Ovary (tissue), 9 donors: Measurements from ENCODE around the gene ARNT2. TPM values are rescaled to one million over a fixed set of nuclear protein-coding genes. Genes with fewer than 3 reads are reported as not detected.

Experiments
- DNase-seq, 5 donors: peaks; one replicate each; pipeline ENCODE4 v3.0.0-alpha.2; 2019 to 2020
- H3K27ac ChIP-seq, 2 donors: fragments of 200-600 bp; one replicate each; pipeline versions ENCODE4 v1.5.1 to v1.8.0; 2019 to 2022
- H3K27me3 ChIP-seq: fragments of 200-600 bp; one replicate; pipeline ENCODE4 v1.8.0; 2022
- H3K36me3 ChIP-seq: fragments of 200-600 bp; sonication (generic); one replicate; pipeline ENCODE4 v1.5.1; 2019
- H3K4me1 ChIP-seq: one replicate; pipeline ENCODE4 v1.8.1; 2013; ENCODE audit warnings: mild to moderate bottlenecking, moderate library complexity; ENCODE audit not compliant: insufficient read depth
- H3K4me3 ChIP-seq: fragments of 200-600 bp; sonication (generic); one replicate; pipeline ENCODE4 v1.5.1; 2017
- H3K9me3 ChIP-seq, 2 donors: fragments of 200-600 bp in 1 of 2; sonication (generic) in 1 of 2; one replicate each; pipeline versions ENCODE4 v1.5.1 to v1.8.1; 2013 to 2019; ENCODE audit warnings: mild to moderate bottlenecking in 1 of 2, moderate library complexity in 1 of 2
- EP300 ChIP-seq: sonication (generic); formaldehyde crosslinking; IDR thresholded peaks from one replicate; pipeline ENCODE4 v1.6.1; 2017; ENCODE audit warnings: antibody characterized with exemption
- POLR2A ChIP-seq: fragments of 450-650 bp; IDR thresholded peaks from one replicate; pipeline ENCODE4 v1.6.1; 2017; ENCODE audit warnings: antibody characterized with exemption, mild to moderate bottlenecking, moderate library complexity
- WGBS, 3 donors: extraction: QIAGEN DNeasy Blood & Tissue Kit in 1 of 3; methylation state at CpG; one replicate each; pipeline versions ENCODE4 v1.1.5 to v1.1.7; 2013 to 2017; 5-methylcytosine and 5-hydroxymethylcytosine counted together
- intact Hi-C, 4 donors: fragments of 100-400 bp; cut with DNase I; formaldehyde crosslinking; loops; one replicate each; pipeline versions ENCODE4 v1.11.0 to v1.15.1; 2022 to 2023
- polyA plus RNA-seq, 2 donors: library from polyadenylated mRNA; stranded (reverse); fragments of 200-250 nt in 1 of 2; fragments of 350-450 nt in 1 of 2; fragmentation: Illumina TruSeq in 1 of 2; extraction: RNeasy Lipid Tissue Mini Kit (QIAGEN cat#74804) in 1 of 2; gene quantifications; one replicate each; pipeline ENCODE4 v1.2.3, GENCODE V29; 2013 to 2014
- total RNA-seq, 7 donors: library from RNA; depleted of rRNA in 2 of 7; stranded (reverse); fragments of >200 nt in 2 of 7; fragmentation: NEBNext Ultra II Directional in 3 of 7; extraction: Animal tissue kit (Norgen Biotek cat#: 25700) in 3 of 7; gene quantifications; one replicate each; pipeline versions ENCODE4 v1.1.0 to v1.2.4, GENCODE V29; 2016 to 2023
- TF ChIP-seq, protein P1 (sequence below), 3 donors: fragments of 450-650 bp in 2 of 3; fragments of 200-600 bp in 1 of 3; IDR thresholded peaks; one replicate each; pipeline versions ENCODE4 v1.5.1 to v1.8.0; 2016 to 2022; ENCODE audit warnings: antibody characterized with exemption in 3 of 3, mild to moderate bottlenecking in 1 of 3
- donor health status: DM: no; HTN: no; CAD: no; lungs with moderate emphysema.
- donor health status: DM: no; HTN: no; CAD: no.
- donor health status: Bipolar disorder and iron deficiency.
- donor health status: DM: yes; HTN: yes; CAD: no.
- donor health status: DM: no; HTN: no; CAD: no.
- donor health status: DM: yes; HTN: yes; CAD: no.

ARNT2 gene
- total and polyA plus RNA-seq, 9 donors = 11.0 to 20.5 (median 16.2) TPM

DNA sequence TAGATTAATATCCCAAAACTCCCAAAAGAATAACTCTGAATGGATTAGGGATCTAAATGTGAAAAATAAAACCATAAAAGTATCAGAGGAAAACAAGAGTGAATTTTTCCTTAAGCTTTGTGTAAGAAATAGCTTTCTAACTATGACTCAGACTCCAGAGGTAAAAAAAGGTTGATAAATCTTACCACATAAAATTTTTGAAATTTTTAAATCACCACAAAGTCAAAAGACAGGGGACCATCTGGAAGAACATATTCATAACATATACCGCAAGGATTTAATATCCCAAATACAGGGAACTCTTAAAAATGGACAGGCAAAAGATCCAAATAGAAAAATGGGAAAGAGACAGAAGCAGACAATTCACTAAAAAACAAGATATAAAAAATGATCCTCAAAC is 145.0 kb downstream of the ARNT2 start:
- WGBS, 3 donors = 22 to 47% (median 44%) methylated on average over 1 of the region's 1 CpG
- Histone ChIP-seq H3K27me3 (no peaks in the 10 kb centered on the region), H3K27ac (no peak overlapping the region), H3K9me3 (no peaks in the 10 kb centered on the region), H3K36me3 (no peaks in the 10 kb centered on the region), H3K4me3 (no peak overlapping the region), H3K4me1 (peaks cover 11% of the 10 kb centered on the region)
- intact Hi-C loops = no loop called here
- no peak for DNase-seq
- TF ChIP-seq EP300 (no peak), POLR2A (no peak)
- TF ChIP-seq, protein P1, sequence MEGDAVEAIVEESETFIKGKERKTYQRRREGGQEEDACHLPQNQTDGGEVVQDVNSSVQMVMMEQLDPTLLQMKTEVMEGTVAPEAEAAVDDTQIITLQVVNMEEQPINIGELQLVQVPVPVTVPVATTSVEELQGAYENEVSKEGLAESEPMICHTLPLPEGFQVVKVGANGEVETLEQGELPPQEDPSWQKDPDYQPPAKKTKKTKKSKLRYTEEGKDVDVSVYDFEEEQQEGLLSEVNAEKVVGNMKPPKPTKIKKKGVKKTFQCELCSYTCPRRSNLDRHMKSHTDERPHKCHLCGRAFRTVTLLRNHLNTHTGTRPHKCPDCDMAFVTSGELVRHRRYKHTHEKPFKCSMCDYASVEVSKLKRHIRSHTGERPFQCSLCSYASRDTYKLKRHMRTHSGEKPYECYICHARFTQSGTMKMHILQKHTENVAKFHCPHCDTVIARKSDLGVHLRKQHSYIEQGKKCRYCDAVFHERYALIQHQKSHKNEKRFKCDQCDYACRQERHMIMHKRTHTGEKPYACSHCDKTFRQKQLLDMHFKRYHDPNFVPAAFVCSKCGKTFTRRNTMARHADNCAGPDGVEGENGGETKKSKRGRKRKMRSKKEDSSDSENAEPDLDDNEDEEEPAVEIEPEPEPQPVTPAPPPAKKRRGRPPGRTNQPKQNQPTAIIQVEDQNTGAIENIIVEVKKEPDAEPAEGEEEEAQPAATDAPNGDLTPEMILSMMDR (IDR thresholded peaks at IDR 0.05) = no peak

- Histone ChIP-seq H3K27me3 (no peaks in the 10 kb centered on the region), H3K36me3 (no peaks in the 10 kb centered on the region), H3K4me1 (peaks cover 11% of the 10 kb centered on the region), H3K4me3 (no peak overlapping the region), H3K27ac (no peak overlapping the region), H3K9me3 (no peaks in the 10 kb centered on the region)
- 30 to 36% (median 33%) methylated on average over 3 of the region's 3 CpGs for WGBS, 3 donors
- no peak for DNase-seq
- intact Hi-C loops = no loop called here
- TF ChIP-seq EP300 = no peak
- TF ChIP-seq, protein P1 (IDR thresholded peaks at IDR 0.05) = no peak
- TF ChIP-seq POLR2A = no peak
Measured at GRCh38 chr15:80549654-80550053, 145.5 kb downstream of the ARNT2 start.

DNA sequence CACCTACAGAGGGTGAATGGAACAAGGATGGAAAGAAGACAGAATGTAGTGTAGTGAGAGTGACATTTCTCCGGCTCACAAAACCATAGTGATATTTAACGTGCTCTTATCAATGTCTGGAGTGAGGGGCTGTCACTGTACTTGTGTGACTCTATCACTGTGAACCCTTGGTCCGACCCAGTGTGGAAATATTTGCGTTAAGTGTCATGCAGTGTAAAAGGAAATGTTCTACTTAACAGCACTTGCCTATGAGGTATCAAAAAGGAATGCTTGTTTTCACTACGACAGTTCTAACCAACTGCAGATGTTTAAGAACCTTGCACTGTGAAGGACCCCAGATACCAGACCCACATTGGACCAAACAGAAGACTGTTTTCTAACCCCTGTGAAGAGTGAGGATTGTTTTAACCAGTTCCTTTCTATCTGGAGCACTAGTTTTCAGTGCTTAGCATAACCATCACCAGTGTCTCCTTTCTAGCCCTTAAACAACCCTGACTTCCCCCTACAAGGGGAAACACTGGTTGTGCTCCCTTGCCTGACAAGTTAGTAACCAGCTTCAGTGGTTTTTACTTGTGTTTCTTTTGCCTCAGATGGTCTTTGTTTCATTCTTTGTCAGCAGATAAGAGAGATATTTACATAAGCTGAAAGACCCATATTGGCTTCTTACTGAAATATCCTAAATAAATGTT is 146.2 kb downstream of the ARNT2 start:
- no peaks in the 10 kb centered on the region for H3K9me3 ChIP-seq
- no peaks in the 10 kb centered on the region for H3K27me3 ChIP-seq
- peaks cover 11% of the 10 kb centered on the region for H3K4me1 ChIP-seq
- H3K4me3 ChIP-seq = no peak overlapping the region
- intact Hi-C loops = no loop called here
- no peak for TF ChIP-seq EP300
- TF ChIP-seq, protein P1 (IDR thresholded peaks at IDR 0.05) = no peak
- no peak for TF ChIP-seq POLR2A
- DNase-seq = no peak
- WGBS, 3 donors = 7 to 10% (median 8%) methylated on average over 5 of the region's 5 CpGs
- H3K27ac ChIP-seq = peak overlapping the region in 1 of 2 donors; percentile 53
- H3K36me3 ChIP-seq = no peaks in the 10 kb centered on the region

- H3K27me3 ChIP-seq = no peaks in the 10 kb centered on the region
- H3K36me3 ChIP-seq = no peaks in the 10 kb centered on the region
- no peaks in the 10 kb centered on the region for H3K9me3 ChIP-seq
- 6 to 17% (median 9%) methylated on average over 4 of the region's 4 CpGs for WGBS, 3 donors
- intact Hi-C loops = no loop called here
- H3K4me3 ChIP-seq = no peak overlapping the region
- peak overlapping the region in 1 of 2 donors; percentile 53 for H3K27ac ChIP-seq
- no peak for DNase-seq
- peaks cover 11% of the 10 kb centered on the region for H3K4me1 ChIP-seq
- TF ChIP-seq, protein P1 (IDR thresholded peaks at IDR 0.05) = no peak
- TF ChIP-seq POLR2A (no peak), EP300 (no peak)
Measured at GRCh38 chr15:80550908-80551260, 146.7 kb downstream of the ARNT2 start.
